ENCODE results near the gene PLEKHJ1. TPM values are rescaled to one million over a fixed set of nuclear protein-coding genes. Genes with fewer than 3 reads are reported as not detected.

PLEKHJ1 gene
- total RNA-seq, 4 donors from 2014 or later: 41.6 to 56.7 (median 51.7) TPM

DNA sequence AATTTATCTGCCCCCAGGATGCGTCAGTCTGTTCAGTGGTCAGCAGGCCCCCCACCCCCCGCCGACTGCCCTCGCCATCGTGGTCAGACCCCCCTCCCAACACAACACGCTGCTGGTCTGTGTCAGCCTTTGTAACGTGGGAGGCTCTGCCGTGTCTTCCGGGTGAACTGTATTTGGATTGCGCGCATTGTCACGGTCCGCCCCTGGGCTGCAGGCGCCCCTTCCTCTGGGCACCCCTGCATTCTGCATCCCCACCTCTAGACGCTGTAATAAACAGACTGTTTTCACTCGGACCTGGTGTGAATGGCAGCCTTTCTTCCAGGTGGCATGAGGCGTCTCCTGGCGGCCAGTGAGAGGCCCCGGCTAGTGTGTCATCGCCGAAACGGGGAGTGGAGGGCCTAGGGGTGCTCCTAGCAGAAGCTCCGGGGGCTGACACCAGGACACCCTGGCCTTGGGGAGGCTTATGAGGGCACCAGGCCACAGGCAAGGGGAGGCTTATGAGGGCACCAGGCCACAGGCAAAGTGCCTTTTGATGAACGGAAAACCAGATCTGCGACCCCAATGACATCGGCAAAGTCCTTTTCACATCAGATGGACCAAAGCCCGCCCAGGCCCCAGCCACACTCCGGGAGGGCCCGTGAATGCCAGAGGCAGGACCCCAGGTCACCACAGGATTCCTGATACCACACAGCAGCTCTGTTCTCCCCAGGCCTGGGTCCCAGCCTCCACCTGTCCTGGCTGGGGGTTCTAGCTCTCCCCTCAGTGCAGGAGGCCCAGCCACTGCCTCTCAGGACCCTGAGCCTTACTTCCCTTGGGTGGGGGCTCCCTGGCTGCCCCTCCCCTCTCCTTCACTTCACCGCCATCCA lies 3.6 kb downstream of the PLEKHJ1 start:
- TF ChIP-seq CTCF (IDR thresholded peaks at IDR 0.05): no peak
- no peak for TF ChIP-seq POLR2AphosphoS5 (IDR thresholded peaks at IDR 0.05)
- TF ChIP-seq POLR2A (IDR thresholded peaks at IDR 0.05): no peak
- TF ChIP-seq EP300 (IDR thresholded peaks at IDR 0.05): no peak
- Histone ChIP-seq H3K9me3 (no peaks in the 10 kb centered on the region), H3K36me3 (peaks cover 0 to 69% of the 10 kb centered on the region in 2 donors), H3K4me1 (peaks cover 0 to 46% (median 13%) of the 10 kb centered on the region in 3 donors), H3K4me3 (no peak overlapping the region), H3K27me3 (no peaks in the 10 kb centered on the region), H3K27ac (peak overlapping the region in 2 of 4 donors; percentile 18 to 43)
- no peak for ATAC-seq
- WGBS, 2 donors (ENCODE audit: low coverage in 1 of 2): 85% methylated on average over 4 of the region's 30 CpGs; no CpG with 5 or more reads in 1 of the 2 donors

DNA sequence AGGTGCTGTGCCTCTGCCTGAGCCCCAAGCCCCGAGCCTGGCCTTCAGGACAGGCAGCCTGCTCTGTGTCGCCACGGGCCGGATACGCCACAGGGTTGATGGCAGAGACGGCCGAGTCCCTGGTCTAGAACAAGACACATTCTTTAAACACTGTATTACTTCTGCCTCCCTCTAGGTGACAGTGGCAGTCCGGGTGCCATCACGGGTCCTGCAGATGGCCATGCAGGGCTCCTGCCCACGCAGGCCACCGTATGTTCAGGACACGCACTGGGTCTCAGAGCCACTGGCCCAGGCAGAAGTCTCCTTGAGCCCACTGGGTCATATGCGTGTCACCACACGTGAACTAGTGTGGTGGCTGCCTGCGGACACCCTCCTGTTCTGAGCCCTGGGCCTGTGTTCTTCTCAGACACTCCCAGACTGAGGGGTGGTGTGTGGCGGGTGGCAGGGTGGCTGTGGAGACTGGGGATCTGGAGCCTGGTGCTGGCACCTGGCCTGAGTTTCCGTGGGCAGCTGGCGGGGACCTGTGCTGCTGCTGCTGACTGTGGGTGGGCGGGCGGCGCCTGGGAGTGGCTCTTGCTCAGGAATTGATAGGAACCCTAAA lies 4.4 kb downstream of the PLEKHJ1 start:
- peaks cover 0 to 77% of the 10 kb centered on the region in 2 donors for H3K36me3 ChIP-seq

DNA sequence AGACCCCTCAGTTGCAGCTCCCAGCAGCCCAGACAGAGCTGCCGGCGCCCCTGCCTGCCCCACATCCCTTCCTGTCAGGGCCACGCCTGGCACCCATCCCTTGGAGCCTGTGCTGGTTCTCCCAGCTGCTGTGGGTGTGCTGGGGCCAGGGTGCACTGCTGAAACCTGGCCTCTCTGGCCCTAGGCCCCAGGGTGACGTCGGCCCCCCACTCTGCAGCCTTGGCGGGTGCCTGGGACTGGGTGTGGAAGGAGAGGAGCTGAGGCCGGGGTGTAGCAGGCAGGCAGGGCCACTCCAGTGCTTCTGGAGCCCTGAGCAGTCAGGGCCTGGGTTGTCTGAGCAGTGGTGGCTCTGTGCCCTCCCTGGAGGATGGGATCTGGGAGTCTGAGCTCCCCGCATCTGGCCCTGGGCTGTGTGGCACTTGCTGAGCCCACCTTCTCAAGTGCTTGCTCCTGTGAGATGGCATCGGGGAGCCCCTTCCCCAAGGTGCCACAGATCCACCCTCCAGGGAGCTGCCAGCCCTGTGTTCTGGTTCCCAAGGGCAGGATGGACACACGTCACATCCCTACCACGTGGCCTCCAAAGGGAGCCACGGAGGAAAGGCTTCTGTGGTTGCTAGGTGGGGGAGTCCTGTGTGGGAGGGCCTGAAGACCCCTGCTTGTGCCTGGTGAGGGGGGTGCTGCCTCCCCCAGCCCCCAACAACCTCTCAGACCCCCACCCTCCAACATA lies 5.2 kb downstream of the PLEKHJ1 start:
- Histone ChIP-seq H3K4me1 (peaks cover 0 to 41% (median 10%) of the 10 kb centered on the region in 3 donors), H3K36me3 (peaks cover 0 to 84% of the 10 kb centered on the region in 2 donors), H3K27ac (peak overlapping the region in 3 of 4 donors; percentile 18 to 43 (median 41)), H3K4me3 (no peak overlapping the region), H3K9me3 (no peaks in the 10 kb centered on the region), H3K27me3 (no peaks in the 10 kb centered on the region)
- ATAC-seq: peak; percentile 10
- TF ChIP-seq EP300 (IDR thresholded peaks at IDR 0.05): no peak
- WGBS, 2 donors (ENCODE audit: low coverage in 1 of 2): 60 to 73% methylated on average over 1 to 3 of the region's 12 CpGs

More for the DNA sequence above, 4.4 kb downstream of the PLEKHJ1 start:
- H3K9me3 ChIP-seq: no peaks in the 10 kb centered on the region
- peaks cover 0 to 41% (median 10%) of the 10 kb centered on the region in 3 donors for H3K4me1 ChIP-seq
- WGBS, 2 donors (ENCODE audit: low coverage in 1 of 2): 50% methylated on average over 5 of the region's 21 CpGs; no CpG with 5 or more reads in 1 of the 2 donors
- ATAC-seq: no peak
- peak overlapping the region in 3 of 4 donors; percentile 18 to 43 (median 41) for H3K27ac ChIP-seq
- TF ChIP-seq EP300 (IDR thresholded peaks at IDR 0.05): no peak
- no peaks in the 10 kb centered on the region for H3K27me3 ChIP-seq
- H3K4me3 ChIP-seq: no peak overlapping the region

DNA sequence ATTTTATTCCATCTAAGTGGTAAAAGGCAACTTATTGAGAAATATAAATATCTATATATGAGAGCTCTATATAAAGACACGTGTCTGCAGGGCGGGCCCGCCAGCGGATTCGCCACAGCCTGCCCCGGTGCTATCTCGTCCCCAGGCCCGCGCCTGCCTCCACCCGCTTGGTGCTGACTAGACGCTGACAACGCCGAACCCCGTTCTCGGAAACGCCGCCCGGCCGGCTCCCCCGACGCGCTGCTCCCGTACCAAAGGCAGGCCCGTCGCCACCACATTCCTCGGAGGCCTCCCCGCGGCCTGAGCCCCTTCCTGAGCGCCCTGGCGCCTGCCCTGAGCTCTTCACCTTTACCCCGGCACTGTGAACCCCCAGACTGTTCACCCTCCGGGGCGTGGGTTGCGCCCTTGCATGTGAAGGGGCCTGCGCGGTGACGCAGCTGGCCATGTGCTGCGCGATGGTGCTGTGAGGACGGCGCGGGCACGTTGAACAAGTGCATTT lies 6.0 kb downstream of the PLEKHJ1 start:
- Histone ChIP-seq H3K27ac (no peak overlapping the region), H3K4me3 (no peak overlapping the region), H3K27me3 (no peaks in the 10 kb centered on the region), H3K36me3 (peaks cover 0 to 93% of the 10 kb centered on the region in 2 donors), H3K9me3 (no peaks in the 10 kb centered on the region), H3K4me1 (peaks cover 0 to 35% (median 7%) of the 10 kb centered on the region in 3 donors)
- WGBS, 2 donors (ENCODE audit: low coverage in 1 of 2): 89 to 92% methylated on average over 12 to 25 of the region's 43 CpGs
- ATAC-seq: no peak
- TF ChIP-seq POLR2AphosphoS5 (IDR thresholded peaks at IDR 0.05) (no peak), CTCF (IDR thresholded peaks at IDR 0.05) (no peak), POLR2A (IDR thresholded peaks at IDR 0.05) (no peak), EP300 (IDR thresholded peaks at IDR 0.05) (no peak)

GRCh38 chr19:2229103-2230032 lies 6.8 kb downstream of the PLEKHJ1 start:
- no peak overlapping the region for H3K27ac ChIP-seq
- peaks cover 0 to 98% of the 10 kb centered on the region in 2 donors for H3K36me3 ChIP-seq
- TF ChIP-seq EP300 (IDR thresholded peaks at IDR 0.05) (no peak), POLR2A (IDR thresholded peaks at IDR 0.05) (no peak), CTCF (IDR thresholded peaks at IDR 0.05) (no peak), POLR2AphosphoS5 (IDR thresholded peaks at IDR 0.05) (no peak)
- no peaks in the 10 kb centered on the region for H3K27me3 ChIP-seq
- no peak overlapping the region for H3K4me3 ChIP-seq
- no peak for ATAC-seq
- WGBS, 2 donors (ENCODE audit: low coverage in 1 of 2): 94% methylated on average over 5 of the region's 45 CpGs; no CpG with 5 or more reads in 1 of the 2 donors
- H3K9me3 ChIP-seq: no peaks in the 10 kb centered on the region
- H3K4me1 ChIP-seq: peaks cover 0 to 28% (median 0%) of the 10 kb centered on the region in 3 donors

Data from gastroesophageal sphincter (tissue), 4 donors.